Testis (tissue), 3 donors: Measurements from ENCODE around the gene RILPL1. TPM values are rescaled to one million over a fixed set of nuclear protein-coding genes. Genes with fewer than 3 reads are reported as not detected.

Experiments used
- DNase-seq: peaks from one replicate; pipeline ENCODE4 v3.0.0-alpha.2; 2019
- H3K27ac ChIP-seq, 2 donors: fragments of 200-600 bp; sonication (generic); one replicate each; pipeline ENCODE4 v1.5.1; 2019
- H3K27me3 ChIP-seq: fragments of 200-600 bp; sonication (generic); one replicate; pipeline ENCODE4 v1.5.1; 2019
- H3K36me3 ChIP-seq: fragments of 200-600 bp; sonication (generic); one replicate; pipeline ENCODE4 v1.5.1; 2017; ENCODE audit warnings: low read depth; ENCODE audit errors: missing control alignments
- H3K4me1 ChIP-seq: fragments of 200-600 bp; sonication (generic); one replicate; pipeline ENCODE4 v1.5.1; 2019
- H3K4me3 ChIP-seq, 2 donors: fragments of 200-600 bp; sonication (generic); one replicate each; pipeline ENCODE4 v1.5.1; 2017 to 2019
- H3K9me3 ChIP-seq: fragments of 200-600 bp; sonication (generic); one replicate; pipeline ENCODE4 v1.5.1; 2017
- CTCF ChIP-seq, 3 experiments: fragments of 450-650 bp in 2 of 3; fragments of 200-600 bp in 1 of 3; sonication (generic) in 1 of 3; IDR thresholded peaks; one replicate each; pipeline ENCODE4 v1.5.1; 2016 to 2019; ENCODE audit warnings: antibody characterized with exemption in 3 of 3, mild to moderate bottlenecking in 2 of 3, moderate library complexity in 1 of 3
- POLR2A ChIP-seq: fragments of 450-650 bp; IDR thresholded peaks from one replicate; pipeline ENCODE4 v1.6.1; 2017; ENCODE audit warnings: antibody characterized with exemption, mild to moderate bottlenecking, moderate library complexity
- WGBS, 2 donors: methylation state at CpG; one replicate each; pipeline ENCODE4 v1.1.5; 2018; 5-methylcytosine and 5-hydroxymethylcytosine counted together
- intact Hi-C: fragments of 100-400 bp; cut with DNase I; formaldehyde crosslinking; loops from one replicate; pipeline ENCODE4 v1.15.1; 2023; ENCODE audit warnings: low total_unique reads
- polyA plus RNA-seq: library from polyadenylated mRNA; stranded (reverse); fragments of 350-450 nt; fragmentation: Illumina TruSeq; extraction: RNeasy Lipid Tissue Mini Kit (QIAGEN cat#74804); gene quantifications from one replicate; pipeline ENCODE4 v1.2.3, GENCODE V29; 2014; ENCODE audit warnings: low read depth, low replicate concordance; ENCODE audit not compliant: insufficient read depth
- total RNA-seq, 2 donors: library from RNA; depleted of rRNA; stranded (reverse); fragments of >200 nt; gene quantifications; one replicate each; pipeline ENCODE4 v1.2.3, GENCODE V29; 2016

The RILPL1 gene
- total and polyA plus RNA-seq, 3 donors from 2014 or later: 14.8 to 20.9 (median 16.8) TPM

- H3K9me3 ChIP-seq: no peaks in the 10 kb centered on the region
- DNase-seq: no peak
- no peaks in the 10 kb centered on the region for H3K36me3 ChIP-seq
- H3K4me1 ChIP-seq: no peaks in the 10 kb centered on the region
- no peaks in the 10 kb centered on the region for H3K27me3 ChIP-seq
- intact Hi-C loops: no loop called here
- no peak for TF ChIP-seq CTCF (IDR thresholded peaks at IDR 0.05)
- TF ChIP-seq POLR2A: no peak
- H3K27ac ChIP-seq: no peak overlapping the region
- 88 to 96% methylated on average over 7 to 10 of the region's 11 CpGs for WGBS, 2 donors
- no peak overlapping the region for H3K4me3 ChIP-seq
These were observed 42.5 kb downstream of the RILPL1 start for GRCh38 chr12:123491056-123491455.

- Histone ChIP-seq H3K27ac (no peak overlapping the region), H3K27me3 (no peaks in the 10 kb centered on the region), H3K4me1 (no peaks in the 10 kb centered on the region), H3K36me3 (no peaks in the 10 kb centered on the region), H3K4me3 (no peak overlapping the region), H3K9me3 (no peaks in the 10 kb centered on the region)
- DNase-seq: no peak
- WGBS, 2 donors: 88 to 91% methylated on average over 5 of the region's 5 CpGs
- TF ChIP-seq CTCF (IDR thresholded peaks at IDR 0.05): no peak
- TF ChIP-seq POLR2A: no peak
- intact Hi-C loops: no loop called here
These were observed 43.4 kb downstream of the RILPL1 start for GRCh38 chr12:123490089-123490488.

- TF ChIP-seq POLR2A (no peak), CTCF (IDR thresholded peaks at IDR 0.05) (no peak)
- H3K36me3 ChIP-seq: no peaks in the 10 kb centered on the region
- H3K4me3 ChIP-seq: no peak overlapping the region
- intact Hi-C loops: no loop called here
- no peaks in the 10 kb centered on the region for H3K4me1 ChIP-seq
- no peaks in the 10 kb centered on the region for H3K27me3 ChIP-seq
- H3K27ac ChIP-seq: no peak overlapping the region
- H3K9me3 ChIP-seq: no peaks in the 10 kb centered on the region
- DNase-seq: no peak
- WGBS, 2 donors: 83 to 91% methylated on average over 6 of the region's 6 CpGs
These were observed 43.9 kb downstream of the RILPL1 start for GRCh38 chr12:123489580-123489979.

GRCh38 chr12:123488539-123489230 is 44.8 kb downstream of the RILPL1 start:
- Histone ChIP-seq H3K4me1 (no peaks in the 10 kb centered on the region), H3K27ac (peak overlapping the region in 1 of 2 donors; percentile 44), H3K9me3 (no peaks in the 10 kb centered on the region), H3K27me3 (no peaks in the 10 kb centered on the region), H3K4me3 (no peak overlapping the region), H3K36me3 (no peaks in the 10 kb centered on the region)
- no peak for TF ChIP-seq POLR2A
- TF ChIP-seq CTCF (IDR thresholded peaks at IDR 0.05): no peak
- intact Hi-C loops: no loop called here
- DNase-seq: no peak
- WGBS, 2 donors: 63 to 69% methylated on average over 20 of the region's 20 CpGs

- TF ChIP-seq CTCF (IDR thresholded peaks at IDR 0.05) (no peak), POLR2A (no peak)
- 93 to 94% methylated on average over 6 of the region's 6 CpGs for WGBS, 2 donors
- H3K9me3 ChIP-seq: no peaks in the 10 kb centered on the region
- no peak for DNase-seq
- no peaks in the 10 kb centered on the region for H3K4me1 ChIP-seq
- H3K27ac ChIP-seq: no peak overlapping the region
- intact Hi-C loops: no loop called here
- no peak overlapping the region for H3K4me3 ChIP-seq
- H3K27me3 ChIP-seq: no peaks in the 10 kb centered on the region
- H3K36me3 ChIP-seq: no peaks in the 10 kb centered on the region
These were observed 46.1 kb downstream of the RILPL1 start for GRCh38 chr12:123487428-123487827.
